Pancreas (tissue), 10 donors: ENCODE measurements around the gene NEK4. TPM values are rescaled to one million over a fixed set of nuclear protein-coding genes. Genes with fewer than 3 reads are reported as not detected.
A peak's percentile ranks its signal among the peaks of the same experiment; 100 is the strongest.

Source experiments
- ATAC-seq, 4 donors: fragments of 200-7000 bp; cut with Tn5 transposase; one replicate each; pipeline versions ENCODE4 v1.8.0 to v1.9.1; 2020; ENCODE audit warnings: mild to moderate bottlenecking in 4 of 4, moderate library complexity in 4 of 4
- DNase-seq, 6 donors: peaks; one replicate each; pipeline ENCODE4 v3.0.0-alpha.2; 2020
- FAIRE-seq: peaks from 2 replicates; lab custom pipeline; 2012; peaks lifted over from hg19 to GRCh38; lab: Jason Lieb, UNC
- H3K27ac ChIP-seq, 4 donors: fragments of 200-600 bp; sonication (generic); 1 replicate in 3 of 4; 2 replicates in 1 of 4; pipeline versions ENCODE4 v1.5.0 to v1.8.0; 2020
- H3K27me3 ChIP-seq, 4 donors: fragments of 200-600 bp; one replicate each; pipeline ENCODE4 v1.8.0; 2021
- H3K36me3 ChIP-seq, 3 donors: fragments of 200-600 bp; sonication (generic) in 1 of 3; one replicate each; pipeline versions ENCODE4 v1.5.0 to v1.8.0; 2020 to 2021
- H3K4me1 ChIP-seq, 3 donors: fragments of 200-600 bp; one replicate each; pipeline ENCODE4 v1.8.0; 2021
- H3K4me3 ChIP-seq, 4 donors: fragments of 200-600 bp; sonication (generic) in 2 of 4; one replicate each; pipeline versions ENCODE4 v1.5.0 to v1.8.0; 2020 to 2021
- H3K9me3 ChIP-seq, 4 donors: fragments of 200-600 bp; one replicate each; pipeline ENCODE4 v1.8.0; 2021
- WGBS, 2 donors: extraction: QIAGEN DNeasy Blood & Tissue Kit; methylation state at CpG; one replicate each; pipeline ENCODE4 v1.1.7; 2013; 5-methylcytosine and 5-hydroxymethylcytosine counted together
- intact Hi-C, 3 donors: fragments of 100-400 bp; cut with DNase I; formaldehyde crosslinking; loops; one replicate each; pipeline versions ENCODE4 v1.11.1 to v1.14.2; 2022
- polyA plus RNA-seq, 2 donors: library from polyadenylated mRNA; stranded (reverse); fragments of 200-250 nt; gene quantifications; one replicate each; pipeline ENCODE4 v1.2.3, GENCODE V29; 2013
- total RNA-seq, 6 donors: library from RNA; stranded (reverse); fragmentation: NEBNext Ultra II Directional in 4 of 6; extraction: Animal tissue kit (Norgen Biotek cat#: 25700) in 4 of 6; gene quantifications; one replicate each; pipeline versions ENCODE4 v1.2.1 to v1.2.4, GENCODE V29; 2021 to 2023
- TF ChIP-seq, protein P1 (sequence below), 4 donors: fragments of 200-600 bp; sonication (generic) in 3 of 4; IDR thresholded peaks; one replicate each; pipeline versions ENCODE4 v1.5.0 to v1.8.0; 2021; ENCODE audit warnings: antibody characterized with exemption in 4 of 4
- donor health status: healthy with polysubstance abuse.
- donor health status: DM: no; HTN: no; CAD: no; lungs with moderate emphysema.
- donor health status: DM: no; HTN: no; CAD: no.
- donor health status: control.
- donor health status: control.
- donor health status: Bipolar disorder and iron deficiency.
- donor health status: DM: yes; HTN: yes; CAD: no.
- donor health status: DM: no; HTN: no; CAD: no.
- donor health status: DM: no; HTN: no; CAD: no.
- donor health status: DM: yes; HTN: yes; CAD: no.

NEK4 gene
- total and polyA plus RNA-seq, 8 donors: 4.0 to 22.0 (median 14.8) TPM

DNA sequence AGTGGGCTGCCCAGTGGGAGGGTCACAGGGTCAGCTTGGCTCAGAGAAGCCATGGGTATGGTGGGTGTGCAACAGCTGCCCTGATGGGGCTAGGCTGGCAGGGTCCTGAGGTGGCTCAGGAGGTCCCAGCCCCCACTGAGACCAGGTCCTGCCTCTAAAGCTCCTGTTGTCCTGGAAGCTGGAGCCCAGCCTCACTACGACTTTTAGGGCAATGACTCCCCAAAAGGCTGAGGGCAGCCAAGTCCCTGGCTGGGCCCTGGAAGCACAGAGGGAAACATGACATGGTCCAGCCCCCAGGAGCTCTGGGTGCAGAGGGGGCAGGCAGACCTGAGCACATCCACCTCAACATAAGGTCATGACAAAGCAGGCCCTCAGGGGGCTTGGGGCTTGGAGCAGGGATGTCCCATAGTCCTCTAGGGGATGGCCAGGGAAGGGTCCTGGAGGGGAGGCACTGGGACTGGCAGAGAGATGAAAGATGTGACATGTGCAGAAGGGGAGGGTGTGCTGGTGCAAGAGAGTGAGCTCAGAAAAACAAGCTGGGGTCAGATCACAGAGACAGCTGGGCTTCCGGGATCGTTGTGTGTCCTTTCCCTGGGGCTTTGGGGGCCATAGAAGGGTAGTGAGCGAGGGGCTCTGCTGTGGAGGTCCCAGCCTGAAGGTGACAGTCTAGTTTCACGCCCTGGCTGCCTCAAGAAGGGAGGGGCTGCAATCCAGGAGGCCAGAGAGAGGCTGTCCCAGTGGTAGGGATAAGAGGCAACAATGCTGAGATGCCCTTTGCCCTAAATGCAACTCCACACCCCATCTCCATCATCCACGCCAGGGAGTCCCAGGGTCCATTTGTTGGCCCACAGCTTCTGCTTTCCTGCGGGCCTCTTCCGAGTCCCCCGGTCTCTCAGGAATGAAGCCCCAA, 23.2 kb upstream of the NEK4 start:
- DNase-seq (peak in 1 of 6 donors; percentile 44), FAIRE-seq (no peak), ATAC-seq (no peak)
- Histone ChIP-seq H3K4me1 (peaks cover 0 to 3% (median 0%) of the 10 kb centered on the region in 3 donors), H3K36me3 (no peaks in the 10 kb centered on the region), H3K9me3 (no peaks in the 10 kb centered on the region), H3K27ac (no peak overlapping the region), H3K27me3 (no peaks in the 10 kb centered on the region), H3K4me3 (no peak overlapping the region)
- intact Hi-C loops: no loop called here
- TF ChIP-seq, protein P1, sequence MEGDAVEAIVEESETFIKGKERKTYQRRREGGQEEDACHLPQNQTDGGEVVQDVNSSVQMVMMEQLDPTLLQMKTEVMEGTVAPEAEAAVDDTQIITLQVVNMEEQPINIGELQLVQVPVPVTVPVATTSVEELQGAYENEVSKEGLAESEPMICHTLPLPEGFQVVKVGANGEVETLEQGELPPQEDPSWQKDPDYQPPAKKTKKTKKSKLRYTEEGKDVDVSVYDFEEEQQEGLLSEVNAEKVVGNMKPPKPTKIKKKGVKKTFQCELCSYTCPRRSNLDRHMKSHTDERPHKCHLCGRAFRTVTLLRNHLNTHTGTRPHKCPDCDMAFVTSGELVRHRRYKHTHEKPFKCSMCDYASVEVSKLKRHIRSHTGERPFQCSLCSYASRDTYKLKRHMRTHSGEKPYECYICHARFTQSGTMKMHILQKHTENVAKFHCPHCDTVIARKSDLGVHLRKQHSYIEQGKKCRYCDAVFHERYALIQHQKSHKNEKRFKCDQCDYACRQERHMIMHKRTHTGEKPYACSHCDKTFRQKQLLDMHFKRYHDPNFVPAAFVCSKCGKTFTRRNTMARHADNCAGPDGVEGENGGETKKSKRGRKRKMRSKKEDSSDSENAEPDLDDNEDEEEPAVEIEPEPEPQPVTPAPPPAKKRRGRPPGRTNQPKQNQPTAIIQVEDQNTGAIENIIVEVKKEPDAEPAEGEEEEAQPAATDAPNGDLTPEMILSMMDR (IDR thresholded peaks at IDR 0.05): no peak
- WGBS, 2 donors: 81 to 84% methylated on average over 9 of the region's 9 CpGs

DNA sequence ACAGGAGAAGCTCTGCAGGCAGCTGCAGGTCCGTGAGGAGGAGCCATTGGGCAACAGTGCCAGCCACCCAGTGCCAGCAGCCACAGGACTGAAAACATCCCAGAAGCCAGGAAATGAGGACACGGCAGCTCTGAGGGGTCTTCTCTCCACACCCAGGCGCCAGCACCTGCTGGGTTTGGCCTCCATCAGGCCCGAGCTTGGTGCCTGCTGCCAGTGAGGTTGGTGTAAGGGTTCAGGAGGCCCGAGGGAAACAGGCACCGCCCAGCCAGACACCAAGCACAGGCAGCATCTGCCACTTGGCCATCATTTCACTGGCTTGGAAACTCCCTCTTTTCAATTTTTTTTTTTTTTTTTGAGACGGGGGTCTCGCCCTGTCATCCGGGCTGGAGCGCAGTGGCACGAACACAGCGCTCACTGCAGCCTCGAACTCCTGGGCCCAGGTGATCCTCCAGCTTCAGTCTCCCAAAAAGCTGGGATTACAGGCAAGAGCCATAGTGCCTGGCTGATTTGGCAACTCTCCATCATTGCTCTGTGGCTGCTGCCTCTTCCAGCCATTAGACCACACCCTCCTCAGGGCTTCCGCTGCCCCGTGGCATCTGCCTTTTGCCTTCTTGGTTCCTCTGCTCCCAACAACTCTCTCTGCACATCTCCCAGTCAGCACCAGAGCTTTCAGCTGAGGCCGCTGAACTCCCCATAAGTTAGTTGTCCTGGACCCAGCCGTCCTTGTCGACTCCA, 22.4 kb upstream of the NEK4 start:
- ATAC-seq (no peak), DNase-seq (peak in 1 of 6 donors; percentile 35), FAIRE-seq (no peak)
- Histone ChIP-seq H3K9me3 (no peaks in the 10 kb centered on the region), H3K4me3 (no peak overlapping the region), H3K27me3 (no peaks in the 10 kb centered on the region), H3K27ac (no peak overlapping the region), H3K36me3 (no peaks in the 10 kb centered on the region), H3K4me1 (peaks cover 0 to 3% (median 0%) of the 10 kb centered on the region in 3 donors)
- whole genome bisulfite sequencing, 2 donors: 80 to 83% methylated on average over 18 of the region's 18 CpGs
- intact Hi-C loops: no loop called here
- TF ChIP-seq, protein P1 (IDR thresholded peaks at IDR 0.05): no peak

DNA sequence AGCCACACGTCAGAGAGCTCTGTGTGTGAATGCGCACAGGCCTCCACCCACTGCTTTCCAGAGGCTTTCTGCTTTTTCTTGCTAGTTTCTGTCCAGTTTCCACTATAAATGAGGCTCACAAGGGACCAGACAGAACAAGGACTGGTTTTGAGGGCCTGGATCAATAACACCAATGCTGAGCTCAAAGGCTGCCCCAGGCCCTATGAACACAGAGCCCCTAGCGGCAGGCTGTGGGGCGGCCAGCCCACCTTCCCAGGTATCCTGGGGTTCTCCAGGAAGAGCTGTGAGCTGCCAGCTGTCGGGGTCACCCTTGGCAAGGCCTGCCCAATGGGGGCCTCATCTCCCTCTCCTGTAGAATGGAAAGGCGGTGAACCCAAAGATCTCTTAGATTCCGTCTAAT, 21.7 kb upstream of the NEK4 start:
- Histone ChIP-seq H3K27me3 (no peaks in the 10 kb centered on the region), H3K36me3 (no peaks in the 10 kb centered on the region), H3K9me3 (no peaks in the 10 kb centered on the region), H3K4me3 (no peak overlapping the region), H3K27ac (no peak overlapping the region), H3K4me1 (peaks cover 0 to 3% (median 0%) of the 10 kb centered on the region in 3 donors)
- TF ChIP-seq, protein P1 (IDR thresholded peaks at IDR 0.05): no peak
- FAIRE-seq (no peak), DNase-seq (peak in 1 of 6 donors; percentile 32), ATAC-seq (no peak)
- intact Hi-C loops: no loop called here
- WGBS, 2 donors: 75 to 76% methylated on average over 7 of the region's 7 CpGs

DNA sequence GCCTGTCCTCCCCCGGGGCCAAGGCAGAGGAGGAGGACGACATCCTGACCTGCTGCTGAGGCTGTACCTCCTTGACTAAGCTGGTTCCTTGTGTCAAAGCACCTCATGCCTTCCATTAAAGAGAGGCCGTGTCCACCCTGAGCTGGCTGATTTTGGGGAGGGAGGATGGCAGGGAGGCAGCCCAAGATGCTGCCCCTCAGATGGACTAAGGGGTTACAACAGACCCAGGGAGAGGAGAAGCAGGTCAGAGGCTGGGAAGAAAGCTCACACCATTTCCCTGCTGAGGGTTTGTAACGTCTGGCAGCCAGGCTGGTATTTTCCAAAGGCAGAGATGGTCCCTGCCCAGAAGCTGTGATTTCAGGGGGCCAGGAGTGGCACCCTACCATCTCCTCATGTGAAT, 21.2 kb upstream of the NEK4 start:
- intact Hi-C loops: no loop called here
- no peak overlapping the region for H3K27ac ChIP-seq
- DNase-seq (peak in 1 of 6 donors; percentile 20), ATAC-seq (no peak), FAIRE-seq (no peak)
- no peaks in the 10 kb centered on the region for H3K36me3 ChIP-seq
- WGBS, 2 donors: 69 to 83% methylated on average over 4 of the region's 4 CpGs
- no peaks in the 10 kb centered on the region for H3K27me3 ChIP-seq
- no peaks in the 10 kb centered on the region for H3K9me3 ChIP-seq
- TF ChIP-seq, protein P1 (IDR thresholded peaks at IDR 0.05): no peak
- H3K4me3 ChIP-seq: no peak overlapping the region
- H3K4me1 ChIP-seq: peaks cover 0 to 3% (median 0%) of the 10 kb centered on the region in 3 donors
